ENCODE measurements around the gene RERE.

DNA sequence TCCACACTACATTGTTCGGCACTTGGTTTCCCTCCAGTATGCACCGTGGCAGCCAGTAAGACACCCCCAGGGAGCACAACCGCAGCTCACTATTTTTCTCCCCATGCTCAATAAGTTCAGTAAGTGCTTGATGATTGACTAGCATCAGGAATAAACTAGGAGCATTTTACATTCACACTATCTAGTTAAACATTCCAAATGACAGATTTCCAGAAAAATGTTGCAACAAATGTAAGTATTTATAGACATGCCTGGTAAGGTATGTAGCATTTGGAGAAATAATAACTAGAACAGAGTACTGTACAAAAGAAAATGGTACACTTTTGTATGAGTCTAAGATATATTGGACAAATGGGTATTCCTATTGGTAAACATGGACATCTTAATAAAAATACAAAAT, 406.6 kb downstream of the RERE start:
- no peak for TF ChIP-seq POLR2A (IDR thresholded peaks at IDR 0.05; ENCODE audit: borderline replicate concordance, extremely low read depth, insufficient read depth, insufficient read length)
- TF ChIP-seq, protein P1, sequence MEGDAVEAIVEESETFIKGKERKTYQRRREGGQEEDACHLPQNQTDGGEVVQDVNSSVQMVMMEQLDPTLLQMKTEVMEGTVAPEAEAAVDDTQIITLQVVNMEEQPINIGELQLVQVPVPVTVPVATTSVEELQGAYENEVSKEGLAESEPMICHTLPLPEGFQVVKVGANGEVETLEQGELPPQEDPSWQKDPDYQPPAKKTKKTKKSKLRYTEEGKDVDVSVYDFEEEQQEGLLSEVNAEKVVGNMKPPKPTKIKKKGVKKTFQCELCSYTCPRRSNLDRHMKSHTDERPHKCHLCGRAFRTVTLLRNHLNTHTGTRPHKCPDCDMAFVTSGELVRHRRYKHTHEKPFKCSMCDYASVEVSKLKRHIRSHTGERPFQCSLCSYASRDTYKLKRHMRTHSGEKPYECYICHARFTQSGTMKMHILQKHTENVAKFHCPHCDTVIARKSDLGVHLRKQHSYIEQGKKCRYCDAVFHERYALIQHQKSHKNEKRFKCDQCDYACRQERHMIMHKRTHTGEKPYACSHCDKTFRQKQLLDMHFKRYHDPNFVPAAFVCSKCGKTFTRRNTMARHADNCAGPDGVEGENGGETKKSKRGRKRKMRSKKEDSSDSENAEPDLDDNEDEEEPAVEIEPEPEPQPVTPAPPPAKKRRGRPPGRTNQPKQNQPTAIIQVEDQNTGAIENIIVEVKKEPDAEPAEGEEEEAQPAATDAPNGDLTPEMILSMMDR (IDR thresholded peaks at IDR 0.05 in 2 of 3, conservative IDR thresholded peaks at IDR 0.05 in 1 of 3; ENCODE audit: borderline replicate concordance in 1 of 3, insufficient read depth in 1 of 3, low read depth in 2 of 3, low read length in 2 of 3): no peak
